Endothelial cell of umbilical vein (primary cell): ENCODE measurements around the gene PRRX1. TPM values are rescaled to one million over a fixed set of nuclear protein-coding genes. Genes with fewer than 3 reads are reported as not detected.

Source experiments
- BruUV-seq: library from RNA; stranded (reverse); fragments of 400-500 nt; replicated peaks from 2 replicates; lab custom pipeline; 2021; lab: Mats Ljungman, UMichigan
- CTCF ChIA-PET: fragments of 300-600, 350-600 bp; sonication (Branson Sonifier 250); formaldehyde crosslinking; loops from one replicate; lab custom pipeline; 2021; ENCODE audit warnings: antibody characterized with exemption, inconsistent platforms; lab: Charles Lee
- POLR2A ChIA-PET: fragments of 300-600, 350-600 bp; sonication (Branson Sonifier 250); formaldehyde crosslinking; loops from one replicate; lab custom pipeline; 2021; ENCODE audit warnings: antibody characterized with exemption, inconsistent platforms; lab: Charles Lee
- DNase-seq: peaks from one replicate; pipeline ENCODE4 v3.0.0-alpha.2; 2011; ENCODE audit warnings: low read depth, low spot score
- FAIRE-seq: peaks from 2 replicates; lab custom pipeline; 2011; peaks lifted over from hg19 to GRCh38; lab: Jason Lieb, UNC
- H2AFZ ChIP-seq: 2 replicates; pipeline ENCODE4 v1.6.0; 2012; ENCODE audit warnings: low read depth, low read length, control low read depth, inconsistent platforms
- H3K27ac ChIP-seq: 2 replicates; pipeline ENCODE4 v1.5.1; 2011; ENCODE audit warnings: low read depth, mild to moderate bottlenecking, control low read depth, low read length, moderate library complexity; ENCODE audit not compliant: insufficient read depth
- H3K27me3 ChIP-seq, 2 experiments: 2 replicates each; pipeline versions ENCODE4 v1.6.0 to v1.6.1; 2011; ENCODE audit warnings: low read length in 2 of 2, mixed read lengths in 1 of 2; ENCODE audit not compliant: control insufficient read depth in 2 of 2, insufficient read depth in 2 of 2
- H3K36me3 ChIP-seq, 2 experiments: 2 replicates in 1 of 2; 3 replicates in 1 of 2; pipeline ENCODE4 v1.5.1; 2011; ENCODE audit warnings: low read length in 2 of 2, mild to moderate bottlenecking in 1 of 2, moderate library complexity in 1 of 2; ENCODE audit not compliant: control insufficient read depth in 2 of 2, insufficient read depth in 2 of 2; ENCODE audit errors: extremely low read depth in 1 of 2
- H3K4me1 ChIP-seq: 3 replicates; pipeline ENCODE4 v1.5.1; 2011; ENCODE audit warnings: mild to moderate bottlenecking, low read length; ENCODE audit not compliant: control insufficient read depth, insufficient read depth; ENCODE audit errors: extremely low read depth
- H3K4me2 ChIP-seq: 2 replicates; pipeline ENCODE4 v1.6.1; 2011; ENCODE audit warnings: low read length, control low read depth, mixed read lengths; ENCODE audit not compliant: insufficient read depth
- H3K4me3 ChIP-seq, 3 experiments: fragments of 200-600 bp in 1 of 3; sonication (generic), shearing (Covaris generic) in 1 of 3; replicated peaks in 1 of 3; 2 replicates each; pipeline ENCODE4 v1.5.1; 2011 to 2016; ENCODE audit warnings: control low read depth in 3 of 3, low read length in 3 of 3, mild to moderate bottlenecking in 2 of 3, inconsistent platforms in 1 of 3, low read depth in 1 of 3, moderate library complexity in 1 of 3; ENCODE audit not compliant: insufficient read depth in 1 of 3
- H3K79me2 ChIP-seq: 2 replicates; pipeline ENCODE4 v1.6.0; 2012; ENCODE audit warnings: low read length, inconsistent platforms; ENCODE audit not compliant: control insufficient read depth, insufficient read depth
- H3K9ac ChIP-seq: replicated peaks from 2 replicates; pipeline ENCODE3; 2011; ENCODE audit warnings: low read length, control low read depth; ENCODE audit not compliant: insufficient read depth; ENCODE audit errors: extremely low read depth
- H3K9me1 ChIP-seq: replicated peaks from 3 replicates; pipeline ENCODE4 v1.6.0; 2011; ENCODE audit warnings: mild to moderate bottlenecking, low read length; ENCODE audit not compliant: control insufficient read depth, insufficient read depth; ENCODE audit errors: extremely low read depth
- H3K9me3 ChIP-seq: replicated peaks from 2 replicates; pipeline ENCODE4 v1.5.1; 2012; ENCODE audit warnings: low read length, inconsistent platforms; ENCODE audit not compliant: control insufficient read depth, insufficient read depth
- H4K20me1 ChIP-seq: replicated peaks from 2 replicates; pipeline ENCODE3; 2011; ENCODE audit warnings: mild to moderate bottlenecking, low read length; ENCODE audit not compliant: control insufficient read depth, insufficient read depth; ENCODE audit errors: extremely low read depth
- EZH2 ChIP-seq: IDR thresholded peaks from 2 replicates; pipeline ENCODE4 v1.6.1; 2012; ENCODE audit warnings: borderline replicate concordance, low read depth, mild to moderate bottlenecking, moderate library complexity, low read length, inconsistent platforms; ENCODE audit not compliant: severe bottlenecking
- FOS ChIP-seq: IDR thresholded peaks from 2 replicates; pipeline ENCODE4 v1.6.1; 2011; ENCODE audit warnings: mild to moderate bottlenecking, low read length, moderate library complexity, borderline replicate concordance; ENCODE audit not compliant: insufficient read depth
- GATA2 ChIP-seq: IDR thresholded peaks from 2 replicates; pipeline ENCODE4 v1.7.0; 2011; ENCODE audit warnings: low read depth, mild to moderate bottlenecking, moderate library complexity, mixed read lengths, low read length; ENCODE audit not compliant: insufficient read length, insufficient read depth
- JUN ChIP-seq: IDR thresholded peaks from 2 replicates; pipeline ENCODE4 v1.6.1; 2011; ENCODE audit warnings: borderline replicate concordance, low read depth; ENCODE audit not compliant: insufficient read length, insufficient read depth
- MYC ChIP-seq: IDR thresholded peaks from one replicate; pipeline ENCODE4 v1.6.1; 2011; ENCODE audit warnings: mild to moderate bottlenecking, low read depth, low read length
- POLR2A ChIP-seq: IDR thresholded peaks from 2 replicates; pipeline ENCODE4 v1.6.1; 2012; ENCODE audit warnings: low read depth, mild to moderate bottlenecking, control low read depth, low read length
- POLR2AphosphoS5 ChIP-seq: IDR thresholded peaks from 2 replicates; pipeline ENCODE4 v1.6.1; 2012; ENCODE audit warnings: low read depth, mild to moderate bottlenecking, control low read depth, low read length, moderate library complexity; ENCODE audit not compliant: insufficient read depth
- dilution Hi-C: fragments of 300-500 bp; cut with MboI; formaldehyde crosslinking; loops from one replicate; pipeline ENCODE4 v1.15.0; 2019; ENCODE audit warnings: low sequenced_read_pairs; ENCODE audit not compliant: extremely low pct_ligation_motif_present
- intact Hi-C: fragments of 100-400 bp; cut with micrococcal nuclease; formaldehyde crosslinking; loops from one replicate; pipeline ENCODE4 v1.10.0; 2022
- polyA plus RNA-seq, 4 experiments: library from polyadenylated mRNA; depleted of rRNA in 3 of 4; stranded (reverse) in 3 of 4; unstranded in 1 of 4; fragments of >200 nt; gene quantifications; 2 replicates each; pipeline versions ENCODE4 v1.2.1 to v1.2.3, GENCODE V29; 2011 to 2012; ENCODE audit warnings: missing spikeins in 1 of 4
- total RNA-seq: library from RNA; stranded (reverse); gene quantifications from 2 replicates; pipeline ENCODE4 v1.2.3, GENCODE V29; 2021
- TF ChIP-seq, protein P1 (sequence below), 2 donors: IDR thresholded peaks; 1 replicate in 1 of 2; 2 replicates in 1 of 2; pipeline ENCODE4 v1.5.1; 2011; ENCODE audit warnings: low read length in 2 of 2, mild to moderate bottlenecking in 2 of 2, moderate library complexity in 2 of 2, control low read depth in 1 of 2, inconsistent platforms in 1 of 2, low read depth in 1 of 2; ENCODE audit not compliant: insufficient read depth in 1 of 2; ENCODE audit errors: extremely low read depth in 1 of 2
- TF ChIP-seq, protein P2 (sequence below): IDR thresholded peaks from 2 replicates; pipeline ENCODE4 v1.6.1; 2011; ENCODE audit not compliant: insufficient read depth, insufficient read length

PRRX1 gene
- total and polyA plus RNA-seq, 2 donors (not counting 3 experiments of a cell fraction or from before 2014, with no cell fraction given) = 0.03 TPM; not detected in 1

DNA sequence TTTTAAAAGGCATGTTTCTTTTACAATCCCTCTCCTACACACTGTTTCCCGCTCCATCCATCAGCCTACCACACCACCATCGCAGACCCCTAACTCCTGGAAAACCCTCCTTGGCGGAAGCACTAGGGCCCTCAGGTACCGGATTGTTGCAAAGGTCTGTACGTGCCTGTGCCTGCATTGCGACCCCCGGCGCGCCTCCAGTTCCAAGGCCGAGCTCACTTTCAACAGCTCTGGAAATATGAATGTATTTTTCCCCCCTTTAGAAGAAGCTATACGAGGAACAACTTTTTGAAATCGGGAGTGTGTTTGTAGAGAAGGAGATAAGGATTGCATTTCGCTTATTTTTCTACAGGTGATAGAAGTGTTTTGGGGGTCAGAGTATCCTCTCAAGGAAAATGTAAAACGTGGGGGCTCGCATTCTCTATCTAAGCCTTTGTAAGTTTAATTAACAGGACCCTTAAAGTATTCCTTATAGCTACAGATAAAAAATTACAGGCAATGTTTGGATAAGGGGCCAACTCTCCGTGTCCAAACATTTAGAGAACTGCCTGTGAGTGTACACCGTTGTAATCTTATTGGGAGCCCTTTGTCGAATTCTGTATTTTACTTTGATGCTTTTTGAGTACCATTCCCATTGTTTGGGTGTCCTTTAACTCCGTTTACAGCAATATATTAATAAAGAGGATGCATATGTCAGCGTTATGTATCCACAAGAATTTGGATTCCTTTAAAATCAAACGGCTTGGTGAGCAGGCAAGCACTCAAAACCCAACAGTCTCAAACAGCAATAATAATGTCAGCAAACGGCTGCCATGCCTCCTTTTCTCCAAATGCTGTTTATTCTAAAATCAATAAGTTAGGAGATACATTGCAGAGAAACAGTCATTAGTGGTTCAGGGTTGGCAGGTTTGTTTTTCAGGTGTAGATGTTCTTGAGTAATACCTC, 5.9 kb downstream of the PRRX1 start:
- Histone ChIP-seq H3K36me3 (no peaks in the 10 kb centered on the region), H3K4me3 (no peak overlapping the region), H4K20me1 (no peaks in the 10 kb centered on the region), H3K9ac (no peak overlapping the region), H3K27ac (no peak overlapping the region), H3K4me2 (no peak overlapping the region), H3K9me1 (no peaks in the 10 kb centered on the region), H2AFZ (no peak overlapping the region), H3K27me3 (peaks cover 22 to 30% of the 10 kb centered on the region in 2 experiments), H3K4me1 (no peaks in the 10 kb centered on the region), H3K79me2 (no peaks in the 10 kb centered on the region), H3K9me3 (no peaks in the 10 kb centered on the region)
- FAIRE-seq (no peak), DNase-seq (no peak)
- TF ChIP-seq EZH2 = no peak
- no peak for TF ChIP-seq MYC
- TF ChIP-seq, protein P1, sequence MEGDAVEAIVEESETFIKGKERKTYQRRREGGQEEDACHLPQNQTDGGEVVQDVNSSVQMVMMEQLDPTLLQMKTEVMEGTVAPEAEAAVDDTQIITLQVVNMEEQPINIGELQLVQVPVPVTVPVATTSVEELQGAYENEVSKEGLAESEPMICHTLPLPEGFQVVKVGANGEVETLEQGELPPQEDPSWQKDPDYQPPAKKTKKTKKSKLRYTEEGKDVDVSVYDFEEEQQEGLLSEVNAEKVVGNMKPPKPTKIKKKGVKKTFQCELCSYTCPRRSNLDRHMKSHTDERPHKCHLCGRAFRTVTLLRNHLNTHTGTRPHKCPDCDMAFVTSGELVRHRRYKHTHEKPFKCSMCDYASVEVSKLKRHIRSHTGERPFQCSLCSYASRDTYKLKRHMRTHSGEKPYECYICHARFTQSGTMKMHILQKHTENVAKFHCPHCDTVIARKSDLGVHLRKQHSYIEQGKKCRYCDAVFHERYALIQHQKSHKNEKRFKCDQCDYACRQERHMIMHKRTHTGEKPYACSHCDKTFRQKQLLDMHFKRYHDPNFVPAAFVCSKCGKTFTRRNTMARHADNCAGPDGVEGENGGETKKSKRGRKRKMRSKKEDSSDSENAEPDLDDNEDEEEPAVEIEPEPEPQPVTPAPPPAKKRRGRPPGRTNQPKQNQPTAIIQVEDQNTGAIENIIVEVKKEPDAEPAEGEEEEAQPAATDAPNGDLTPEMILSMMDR (IDR thresholded peaks at IDR 0.05; ENCODE audit: extremely low read depth in 1 of 2, insufficient read depth in 1 of 2, low read depth in 1 of 2, low read length in 2 of 2) = no peak
- no peak for TF ChIP-seq FOS
- TF ChIP-seq GATA2 = no peak
- no peak for TF ChIP-seq POLR2AphosphoS5
- TF ChIP-seq JUN = no peak
- no peak for TF ChIP-seq POLR2A
- TF ChIP-seq, protein P2, sequence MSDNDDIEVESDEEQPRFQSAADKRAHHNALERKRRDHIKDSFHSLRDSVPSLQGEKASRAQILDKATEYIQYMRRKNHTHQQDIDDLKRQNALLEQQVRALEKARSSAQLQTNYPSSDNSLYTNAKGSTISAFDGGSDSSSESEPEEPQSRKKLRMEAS = no peak
- no TSS peak for BruUV-seq
- intact Hi-C loops = loop anchor here (10.0 kb wide), 4 partner anchors 235 to 655 kb away; partner anchors contain the start of gene KIFAP3
- ChIA-PET CTCF (interaction anchor here (0.7 to 7.8 kb wide), 4 partner anchors 9 to 260 kb away, joined by 3 to 45 read pairs (median 4); no protein-coding TSS in a partner anchor), POLR2A (no interaction called here)
- dilution Hi-C loops = no loop called here
